Gastrocnemius medialis (tissue), 4 donors: ENCODE data around the gene PARD3B. TPM values are rescaled to one million over a fixed set of nuclear protein-coding genes. Genes with fewer than 3 reads are reported as not detected.

Experiments
- ATAC-seq, 2 donors: fragments of 150-250 bp; one replicate each; pipeline ENCODE4 v1.9.1; 2016
- DNase-seq, 2 donors: peaks; one replicate each; pipeline ENCODE4 v3.0.0-alpha.2; 2019
- H3K27ac ChIP-seq, 4 donors: fragments of 200-600 bp; sonication (generic); 1 replicate in 1 of 4; 2 replicates in 3 of 4; pipeline ENCODE4 v1.5.1; 2016 to 2018; ENCODE audit warnings: mild to moderate bottlenecking in 2 of 4, moderate library complexity in 1 of 4
- H3K27me3 ChIP-seq, 3 donors: fragments of 200-600 bp; sonication (generic) in 2 of 3; 1 replicate in 1 of 3; 2 replicates in 2 of 3; pipeline versions ENCODE4 v1.5.1 to v1.6.0; 2016 to 2019; ENCODE audit warnings: mild to moderate bottlenecking in 1 of 3, moderate library complexity in 1 of 3
- H3K36me3 ChIP-seq, 2 donors: fragments of 200-600 bp; sonication (generic) in 1 of 2; one replicate each; pipeline ENCODE4 v1.5.1; 2017 to 2018
- H3K4me1 ChIP-seq, 2 donors: fragments of 200-600 bp; sonication (generic) in 1 of 2; one replicate each; pipeline ENCODE4 v1.5.1; 2016 to 2017; ENCODE audit warnings: mild to moderate bottlenecking in 2 of 2
- H3K4me3 ChIP-seq, 4 donors: fragments of 200-600 bp; sonication (generic) in 3 of 4; 1 replicate in 1 of 4; 2 replicates in 3 of 4; pipeline ENCODE4 v1.5.1; 2016 to 2019; ENCODE audit warnings: mild to moderate bottlenecking in 2 of 4
- H3K9me3 ChIP-seq, 3 donors: fragments of 200-600 bp; sonication (generic) in 2 of 3; 1 replicate in 1 of 3; 2 replicates in 2 of 3; pipeline ENCODE4 v1.5.1; 2016 to 2019
- CTCF ChIP-seq, 5 experiments: fragments of 450-650 bp in 3 of 5; fragments of 200-600 bp in 2 of 5; sonication (generic) in 2 of 5; IDR thresholded peaks in 4 of 5; conservative IDR thresholded peaks in 1 of 5; 1 replicate in 4 of 5; 2 replicates in 1 of 5; pipeline ENCODE4 v1.5.1; 2016 to 2019; ENCODE audit warnings: antibody characterized with exemption in 5 of 5, mild to moderate bottlenecking in 3 of 5, moderate library complexity in 3 of 5
- POLR2A ChIP-seq, 2 donors: fragments of 450-650 bp; IDR thresholded peaks; one replicate each; pipeline ENCODE4 v1.6.1; 2017; ENCODE audit warnings: antibody characterized with exemption in 2 of 2, mild to moderate bottlenecking in 2 of 2, moderate library complexity in 2 of 2
- in situ Hi-C, 4 donors: fragments of 200-750 bp; cut with MboI; loops; one replicate each; pipeline versions ENCODE4 v1.15.0 to v1.8.0; 2017; ENCODE audit warnings: low sequenced_read_pairs in 4 of 4
- intact Hi-C: fragments of 100-400 bp; cut with DNase I; formaldehyde crosslinking; loops from one replicate; pipeline ENCODE4 v1.15.1; 2023; ENCODE audit warnings: low total_unique reads
- total RNA-seq, 4 donors: library from RNA; depleted of rRNA; stranded (reverse); fragments of >200 nt; gene quantifications; one replicate each; pipeline versions ENCODE4 v1.1.0 to v1.2.3, GENCODE V29; 2016

Gene PARD3B
- total RNA-seq, 4 donors from 2014 or later = 2.2 to 15.5 (median 4.6) TPM

GRCh38 chr2:204971206-204971907, 426.1 kb downstream of the PARD3B start:
- Histone ChIP-seq H3K4me3 (no peak overlapping the region), H3K9me3 (no peaks in the 10 kb centered on the region), H3K4me1 (peaks cover 0 to 11% of the 10 kb centered on the region in 2 donors), H3K27ac (no peak overlapping the region), H3K36me3 (no peaks in the 10 kb centered on the region), H3K27me3 (no peaks in the 10 kb centered on the region)
- TF ChIP-seq POLR2A (IDR thresholded peaks at IDR 0.05) (no peak), CTCF (IDR thresholded peaks at IDR 0.05 in 4 of 5, conservative IDR thresholded peaks at IDR 0.05 in 1 of 5) (no peak)
- in situ Hi-C loops = no loop called here
- DNase-seq (no peak), ATAC-seq (no peak)
- intact Hi-C loops = no loop called here

GRCh38 chr2:204972161-204972560, 426.9 kb downstream of the PARD3B start:
- Histone ChIP-seq H3K27ac (no peak overlapping the region), H3K4me3 (no peak overlapping the region), H3K36me3 (no peaks in the 10 kb centered on the region), H3K9me3 (no peaks in the 10 kb centered on the region), H3K27me3 (no peaks in the 10 kb centered on the region), H3K4me1 (peaks cover 0 to 5% of the 10 kb centered on the region in 2 donors)
- in situ Hi-C loops (no loop called here), intact Hi-C loops (no loop called here)
- no peak for TF ChIP-seq CTCF (IDR thresholded peaks at IDR 0.05 in 4 of 5, conservative IDR thresholded peaks at IDR 0.05 in 1 of 5)
- TF ChIP-seq POLR2A (IDR thresholded peaks at IDR 0.05) = no peak
- no peak for ATAC-seq
- no peak for DNase-seq

GRCh38 chr2:204972606-204973336, 427.5 kb downstream of the PARD3B start:
- Histone ChIP-seq H3K27ac (no peak overlapping the region), H3K27me3 (no peaks in the 10 kb centered on the region), H3K9me3 (no peaks in the 10 kb centered on the region), H3K36me3 (no peaks in the 10 kb centered on the region), H3K4me1 (peaks cover 0 to 3% of the 10 kb centered on the region in 2 donors), H3K4me3 (no peak overlapping the region)
- no peak for DNase-seq
- no peak for ATAC-seq
- in situ Hi-C loops (no loop called here), intact Hi-C loops (no loop called here)
- TF ChIP-seq CTCF (IDR thresholded peaks at IDR 0.05 in 4 of 5, conservative IDR thresholded peaks at IDR 0.05 in 1 of 5) (no peak), POLR2A (IDR thresholded peaks at IDR 0.05) (no peak)

GRCh38 chr2:204973616-204974015, 428.3 kb downstream of the PARD3B start:
- Histone ChIP-seq H3K27me3 (no peaks in the 10 kb centered on the region), H3K36me3 (no peaks in the 10 kb centered on the region), H3K9me3 (no peaks in the 10 kb centered on the region), H3K4me1 (peaks cover 0 to 3% of the 10 kb centered on the region in 2 donors), H3K27ac (no peak overlapping the region), H3K4me3 (no peak overlapping the region)
- ATAC-seq (no peak), DNase-seq (no peak)
- in situ Hi-C loops (no loop called here), intact Hi-C loops (no loop called here)
- no peak for TF ChIP-seq POLR2A (IDR thresholded peaks at IDR 0.05)
- no peak for TF ChIP-seq CTCF (IDR thresholded peaks at IDR 0.05 in 4 of 5, conservative IDR thresholded peaks at IDR 0.05 in 1 of 5)
